ENCODE results near the gene OTUB2.
"Not testable (repeated sequence)": the region's sequence is repeated elsewhere in the genome, so short reads cannot be mapped to it uniquely, and the experiment has no call there.

Gene OTUB2

GRCh38 chr14:94059998-94060397, 33.9 kb downstream of the OTUB2 start:
- no peak for FAIRE-seq

GRCh38 chr14:94062344-94062940, 36.3 kb downstream of the OTUB2 start:
- FAIRE-seq, result no peak

- FAIRE-seq, result no peak
Observed at GRCh38 chr14:94066089-94066676, 40.0 kb downstream of the OTUB2 start.

GRCh38 chr14:94072076-94072475, 45.9 kb downstream of the OTUB2 start:
- FAIRE-seq, result not testable (repeated sequence)

- FAIRE-seq, result no peak
Observed at GRCh38 chr14:94074534-94074933, 48.4 kb downstream of the OTUB2 start.

- FAIRE-seq, result no peak
Observed at GRCh38 chr14:94075008-94075407, 48.9 kb downstream of the OTUB2 start.

GRCh38 chr14:94077111-94077821, 51.1 kb downstream of the OTUB2 start:
- FAIRE-seq, result no peak

- no peak for FAIRE-seq
Observed at GRCh38 chr14:94077823-94078222, 51.7 kb downstream of the OTUB2 start.

GRCh38 chr14:94079891-94080620, 53.9 kb downstream of the OTUB2 start:
- FAIRE-seq, result no peak

GRCh38 chr14:94080621-94081385, 54.7 kb downstream of the OTUB2 start, which contains the start of the genes DDX24 and IFI27L1:
DDX24 (minus strand) TSS chr14:94081202; CDS start chr14:94079742, 1,460 bp downstream.
IFI27L1 (plus strand) TSS chr14:94081310; CDS start chr14:94096938, 15,628 bp downstream.
- peak; percentile 94 for FAIRE-seq

- no peak for FAIRE-seq
Observed at GRCh38 chr14:94081386-94081820, 55.3 kb downstream of the OTUB2 start.

- FAIRE-seq, result no peak
Observed at GRCh38 chr14:94087891-94088290, 61.8 kb downstream of the OTUB2 start.

- no peak for FAIRE-seq
Observed at GRCh38 chr14:94088516-94088915, 62.4 kb downstream of the OTUB2 start.

- FAIRE-seq, result no peak
Observed at GRCh38 chr14:94089479-94089878, 63.3 kb downstream of the OTUB2 start.

GRCh38 chr14:94093418-94093817, 67.3 kb downstream of the OTUB2 start:
- no peak for FAIRE-seq

GRCh38 chr14:94097091-94097490, 71.0 kb downstream of the OTUB2 start:
- no peak for FAIRE-seq
